ENCODE measurements around the gene KIF5A. TPM values are rescaled to one million over a fixed set of nuclear protein-coding genes. Genes with fewer than 3 reads are reported as not detected.

Gene KIF5A
- total RNA-seq, 2 donors from 2014 or later: 2.3 to 4.5 TPM

DNA sequence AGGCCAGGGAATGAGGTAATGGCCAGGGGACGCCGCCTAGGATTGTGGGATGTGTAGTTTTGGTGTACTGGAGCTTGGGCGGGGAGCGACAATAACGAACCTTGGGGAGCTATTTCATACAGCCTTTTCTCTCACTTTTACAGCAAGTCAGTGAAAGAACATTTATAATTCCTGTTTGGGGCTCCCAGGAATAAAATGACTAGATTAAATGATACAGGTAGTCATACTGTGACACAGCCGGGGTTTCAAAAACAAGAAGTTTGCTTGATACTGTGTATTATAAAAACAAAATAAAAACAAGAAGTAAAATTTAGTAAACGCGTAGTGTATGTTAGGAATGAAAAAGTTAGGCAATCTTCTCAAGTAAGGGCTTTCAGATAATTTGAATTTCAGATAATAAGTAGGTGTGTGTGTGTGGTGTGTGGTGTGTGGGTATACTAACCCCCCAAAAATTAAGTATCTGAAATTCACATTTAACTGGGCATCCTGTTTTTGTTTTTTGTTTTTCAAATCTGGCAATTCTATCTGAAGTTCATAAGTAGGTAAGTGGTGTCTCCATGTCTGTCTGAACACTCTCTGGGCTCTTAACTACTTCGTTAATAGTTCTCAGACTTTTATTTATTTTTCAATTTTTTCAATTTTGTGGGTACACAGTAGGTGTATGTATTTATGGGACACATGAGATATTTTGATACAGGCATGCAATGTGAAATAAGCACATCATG is 2.4 kb upstream of the KIF5A start:
- H3K27me3 ChIP-seq (ENCODE audit: control insufficient read depth, insufficient read depth, low read length, poor library complexity, severe bottlenecking): peaks cover 32% of the 10 kb centered on the region
- peaks cover 18% of the 10 kb centered on the region for H3K4me1 Mint-ChIP-seq
- 21 to 39% methylated on average over 3 to 9 of the region's 9 CpGs for WGBS, 2 experiments (ENCODE audit: insufficient coverage in 1 of 2, insufficient read length in 1 of 2)
- peak overlapping the region; percentile 97 for H3K4me3 Mint-ChIP-seq
- TF ChIP-seq, protein P1, sequence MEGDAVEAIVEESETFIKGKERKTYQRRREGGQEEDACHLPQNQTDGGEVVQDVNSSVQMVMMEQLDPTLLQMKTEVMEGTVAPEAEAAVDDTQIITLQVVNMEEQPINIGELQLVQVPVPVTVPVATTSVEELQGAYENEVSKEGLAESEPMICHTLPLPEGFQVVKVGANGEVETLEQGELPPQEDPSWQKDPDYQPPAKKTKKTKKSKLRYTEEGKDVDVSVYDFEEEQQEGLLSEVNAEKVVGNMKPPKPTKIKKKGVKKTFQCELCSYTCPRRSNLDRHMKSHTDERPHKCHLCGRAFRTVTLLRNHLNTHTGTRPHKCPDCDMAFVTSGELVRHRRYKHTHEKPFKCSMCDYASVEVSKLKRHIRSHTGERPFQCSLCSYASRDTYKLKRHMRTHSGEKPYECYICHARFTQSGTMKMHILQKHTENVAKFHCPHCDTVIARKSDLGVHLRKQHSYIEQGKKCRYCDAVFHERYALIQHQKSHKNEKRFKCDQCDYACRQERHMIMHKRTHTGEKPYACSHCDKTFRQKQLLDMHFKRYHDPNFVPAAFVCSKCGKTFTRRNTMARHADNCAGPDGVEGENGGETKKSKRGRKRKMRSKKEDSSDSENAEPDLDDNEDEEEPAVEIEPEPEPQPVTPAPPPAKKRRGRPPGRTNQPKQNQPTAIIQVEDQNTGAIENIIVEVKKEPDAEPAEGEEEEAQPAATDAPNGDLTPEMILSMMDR (conservative IDR thresholded peaks at IDR 0.05): no peak
- H3K27ac Mint-ChIP-seq: no peak overlapping the region
- peaks cover 12% of the 10 kb centered on the region for H3K36me3 ChIP-seq (ENCODE audit: control insufficient read depth, insufficient read depth, low read length)
- H3K9me3 Mint-ChIP-seq: no peaks in the 10 kb centered on the region
- H3K9me3 ChIP-seq (ENCODE audit: control insufficient read depth, low read length): no peaks in the 10 kb centered on the region
- H3K4me1 ChIP-seq (ENCODE audit: control insufficient read depth, insufficient read depth, low read length): peaks cover 4% of the 10 kb centered on the region
- peak overlapping the region; percentile 92 for H3K4me3 ChIP-seq (ENCODE audit: low read length)
- no peak for DNase-seq
- H3K27ac ChIP-seq (ENCODE audit: low read depth, low read length): no peak overlapping the region
- H3K9ac ChIP-seq (ENCODE audit: extremely low read depth, low read length, poor library complexity, severe bottlenecking): no peak overlapping the region
- H3K36me3 Mint-ChIP-seq (ENCODE audit: low read depth): peaks cover 4% of the 10 kb centered on the region
- peaks cover 38% of the 10 kb centered on the region for H3K27me3 Mint-ChIP-seq (ENCODE audit: insufficient read depth)

GRCh38 chr12:57548013-57548315 is 1.9 kb upstream of the KIF5A start:
- WGBS, 2 experiments (ENCODE audit: insufficient coverage in 1 of 2, insufficient read length in 1 of 2): 100% methylated on average over 2 of the region's 2 CpGs; no CpG with 5 or more reads in 1 of the 2 experiments
- peaks cover 4% of the 10 kb centered on the region for H3K36me3 Mint-ChIP-seq (ENCODE audit: low read depth)

GRCh38 chr12:57548488-57548887 is 1.4 kb upstream of the KIF5A start:
- H3K4me3 Mint-ChIP-seq: no peak overlapping the region
- Histone ChIP-seq H3K4me3 (ENCODE audit: low read length) (no peak overlapping the region), H3K4me1 (ENCODE audit: control insufficient read depth, insufficient read depth, low read length) (peaks cover 4% of the 10 kb centered on the region), H3K9ac (ENCODE audit: extremely low read depth, low read length, poor library complexity, severe bottlenecking) (no peak overlapping the region), H3K9me3 (ENCODE audit: control insufficient read depth, low read length) (no peaks in the 10 kb centered on the region), H3K27me3 (ENCODE audit: control insufficient read depth, insufficient read depth, low read length, poor library complexity, severe bottlenecking) (peaks cover 32% of the 10 kb centered on the region), H3K36me3 (ENCODE audit: control insufficient read depth, insufficient read depth, low read length) (peaks cover 12% of the 10 kb centered on the region), H3K27ac (ENCODE audit: low read depth, low read length) (no peak overlapping the region)
- 74 to 81% methylated on average over 2 of the region's 2 CpGs for WGBS, 2 experiments (ENCODE audit: insufficient coverage in 1 of 2, insufficient read length in 1 of 2)
- peaks cover 23% of the 10 kb centered on the region for H3K4me1 Mint-ChIP-seq
- TF ChIP-seq, protein P1 (conservative IDR thresholded peaks at IDR 0.05): no peak
- peaks cover 2% of the 10 kb centered on the region for H3K36me3 Mint-ChIP-seq (ENCODE audit: low read depth)
- no peaks in the 10 kb centered on the region for H3K9me3 Mint-ChIP-seq
- peaks cover 38% of the 10 kb centered on the region for H3K27me3 Mint-ChIP-seq (ENCODE audit: insufficient read depth)
- no peak overlapping the region for H3K27ac Mint-ChIP-seq
- no peak for DNase-seq

More at GRCh38 chr12:57548013-57548315, 1.9 kb upstream of the KIF5A start:
- Mint-ChIP-seq H3K4me1 (peaks cover 23% of the 10 kb centered on the region), H3K9me3 (no peaks in the 10 kb centered on the region), H3K27me3 (ENCODE audit: insufficient read depth) (peaks cover 38% of the 10 kb centered on the region), H3K4me3 (no peak overlapping the region), H3K27ac (no peak overlapping the region)
- DNase-seq: no peak
- H3K27me3 ChIP-seq (ENCODE audit: control insufficient read depth, insufficient read depth, low read length, poor library complexity, severe bottlenecking): peaks cover 32% of the 10 kb centered on the region
- H3K4me1 ChIP-seq (ENCODE audit: control insufficient read depth, insufficient read depth, low read length): peaks cover 4% of the 10 kb centered on the region
- H3K9me3 ChIP-seq (ENCODE audit: control insufficient read depth, low read length): no peaks in the 10 kb centered on the region
- peaks cover 12% of the 10 kb centered on the region for H3K36me3 ChIP-seq (ENCODE audit: control insufficient read depth, insufficient read depth, low read length)
- no peak overlapping the region for H3K27ac ChIP-seq (ENCODE audit: low read depth, low read length)
- no peak overlapping the region for H3K9ac ChIP-seq (ENCODE audit: extremely low read depth, low read length, poor library complexity, severe bottlenecking)
- no peak overlapping the region for H3K4me3 ChIP-seq (ENCODE audit: low read length)
- TF ChIP-seq, protein P1 (conservative IDR thresholded peaks at IDR 0.05): no peak

Data from endodermal cell (in vitro differentiated cells).